A673 (cell line): ENCODE data around the gene PRDM16. TPM values are rescaled to one million over a fixed set of nuclear protein-coding genes. Genes with fewer than 3 reads are reported as not detected.

ENCODE experiments used
- BruUV-seq: library from RNA; stranded (reverse); fragments of 400-500 nt; replicated peaks from 2 replicates; lab custom pipeline; 2021; lab: Mats Ljungman, UMichigan
- CTCF ChIA-PET: fragments of 300-600 bp; sonication (Branson Sonifier 250); formaldehyde crosslinking; loops from one replicate; lab custom pipeline; 2022; ENCODE audit warnings: antibody characterized with exemption; lab: Charles Lee
- POLR2A ChIA-PET: fragments of 300-600 bp; sonication (Branson Sonifier 250); formaldehyde crosslinking; loops from one replicate; lab custom pipeline; 2022; ENCODE audit warnings: antibody characterized with exemption; ENCODE audit not compliant: low non-redundant PET; lab: Charles Lee
- DNase-seq: peaks from one replicate; pipeline ENCODE4 v3.0.0-alpha.2; 2015; ENCODE audit warnings: low spot score
- H3K27ac ChIP-seq: fragments of 200-600 bp; sonication (generic); 2 replicates; pipeline ENCODE4 v1.5.1; 2016; ENCODE audit warnings: mixed run types, low read depth, mild to moderate bottlenecking, mixed read lengths, antibody characterized with exemption, low read length; ENCODE audit not compliant: poor library complexity, severe bottlenecking
- H3K27me3 ChIP-seq: fragments of 200-600 bp; sonication (generic); replicated peaks from 2 replicates; pipeline ENCODE4 v1.6.1; 2017; ENCODE audit warnings: mixed run types, low read depth, mild to moderate bottlenecking, mixed read lengths, antibody characterized with exemption, low read length; ENCODE audit not compliant: insufficient read depth, poor library complexity
- H3K36me3 ChIP-seq: fragments of 200-600 bp; sonication (generic); 2 replicates; pipeline ENCODE4 v1.6.1; 2016; ENCODE audit warnings: mixed run types, mild to moderate bottlenecking, mixed read lengths, antibody characterized with exemption, low read length; ENCODE audit not compliant: insufficient read depth, poor library complexity, severe bottlenecking
- H3K4me1 ChIP-seq: fragments of 200-600 bp; sonication (generic); 2 replicates; pipeline ENCODE4 v1.6.1; 2017; ENCODE audit warnings: mixed run types, mild to moderate bottlenecking, mixed read lengths, antibody characterized with exemption, low read length; ENCODE audit not compliant: insufficient read depth, poor library complexity, severe bottlenecking
- H3K4me3 ChIP-seq: fragments of 200-600 bp; sonication (generic); 2 replicates; pipeline ENCODE4 v1.5.1; 2016; ENCODE audit warnings: low read depth, mixed run types, mild to moderate bottlenecking, mixed read lengths, low read length; ENCODE audit not compliant: poor library complexity, severe bottlenecking
- H3K9me3 ChIP-seq: fragments of 200-600 bp; sonication (generic); 2 replicates; pipeline ENCODE4 v1.6.1; 2016; ENCODE audit warnings: mixed run types, low read depth, mild to moderate bottlenecking, mixed read lengths, antibody characterized with exemption, low read length; ENCODE audit not compliant: poor library complexity, severe bottlenecking
- CTCF ChIP-seq: fragments of 300-800, 200-600 bp; sonication (generic); conservative IDR thresholded peaks from 2 replicates; pipeline ENCODE4 v1.5.1; 2017; ENCODE audit warnings: low read depth, mild to moderate bottlenecking, antibody characterized with exemption, low read length, moderate library complexity, mixed read lengths
- EZH2 ChIP-seq: fragments of 200-600 bp; sonication (generic); IDR thresholded peaks from 2 replicates; pipeline ENCODE4 v1.6.1; 2017; ENCODE audit warnings: borderline replicate concordance, low read depth, mild to moderate bottlenecking, mixed read lengths, antibody characterized with exemption, low read length; ENCODE audit not compliant: poor library complexity, severe bottlenecking
- intact Hi-C: fragments of 100-400 bp; cut with micrococcal nuclease; formaldehyde crosslinking; loops from one replicate; pipeline ENCODE4 v1.10.0; 2022; ENCODE audit not compliant: unreplicated experiment
- total RNA-seq: library from RNA; stranded (reverse); gene quantifications from 2 replicates; pipeline ENCODE4 v1.2.3, GENCODE V29; 2021

Gene PRDM16
- total RNA-seq, 1 experiment from 2014 or later = 0.49 TPM

GRCh38 chr1:3454811-3455618 is 386.0 kb downstream of the PRDM16 start:
- no peaks in the 10 kb centered on the region for H3K36me3 ChIP-seq
- H3K4me3 ChIP-seq = peak overlapping the region; percentile 58
- intact Hi-C loops = loop anchor here (5.0 kb wide), 1 partner anchor 267 kb away; no protein-coding TSS in a partner anchor
- no peaks in the 10 kb centered on the region for H3K27me3 ChIP-seq
- peak; percentile 70 for DNase-seq
- ChIA-PET POLR2A (no interaction called here), CTCF (no interaction called here)
- H3K9me3 ChIP-seq = no peaks in the 10 kb centered on the region
- no TSS peak for BruUV-seq
- TF ChIP-seq EZH2 (no peak), CTCF (no peak)
- H3K4me1 ChIP-seq = peaks cover 17% of the 10 kb centered on the region
- peak overlapping the region; percentile 67 for H3K27ac ChIP-seq

- Histone ChIP-seq H3K9me3 (no peaks in the 10 kb centered on the region), H3K27me3 (no peaks in the 10 kb centered on the region), H3K36me3 (no peaks in the 10 kb centered on the region), H3K4me3 (no peak overlapping the region), H3K4me1 (peaks cover 17% of the 10 kb centered on the region), H3K27ac (no peak overlapping the region)
- TF ChIP-seq CTCF (no peak), EZH2 (no peak)
- intact Hi-C loops = no loop called here
- BruUV-seq = no TSS peak
- ChIA-PET POLR2A (no interaction called here), CTCF (no interaction called here)
- no peak for DNase-seq
Observed at GRCh38 chr1:3455670-3456448, 386.9 kb downstream of the PRDM16 start.

- DNase-seq = no peak
- intact Hi-C loops = no loop called here
- POLR2A ChIA-PET = no interaction called here
Observed at GRCh38 chr1:3456449-3456963, 387.5 kb downstream of the PRDM16 start.

More at GRCh38 chr1:3456449-3456963, 387.5 kb downstream of the PRDM16 start:
- H3K9me3 ChIP-seq = no peaks in the 10 kb centered on the region
- H3K36me3 ChIP-seq = no peaks in the 10 kb centered on the region
- H3K4me3 ChIP-seq = no peak overlapping the region
- CTCF ChIA-PET = no interaction called here
- no TSS peak for BruUV-seq
- peaks cover 17% of the 10 kb centered on the region for H3K4me1 ChIP-seq
- H3K27me3 ChIP-seq = no peaks in the 10 kb centered on the region
- no peak overlapping the region for H3K27ac ChIP-seq
- TF ChIP-seq CTCF = no peak
- no peak for TF ChIP-seq EZH2
